ENCODE data around the gene PIGN.
"Not testable (repeated sequence)": the region's sequence is repeated elsewhere in the genome, so short reads cannot be mapped to it uniquely, and the experiment has no call there.

Gene PIGN

DNA sequence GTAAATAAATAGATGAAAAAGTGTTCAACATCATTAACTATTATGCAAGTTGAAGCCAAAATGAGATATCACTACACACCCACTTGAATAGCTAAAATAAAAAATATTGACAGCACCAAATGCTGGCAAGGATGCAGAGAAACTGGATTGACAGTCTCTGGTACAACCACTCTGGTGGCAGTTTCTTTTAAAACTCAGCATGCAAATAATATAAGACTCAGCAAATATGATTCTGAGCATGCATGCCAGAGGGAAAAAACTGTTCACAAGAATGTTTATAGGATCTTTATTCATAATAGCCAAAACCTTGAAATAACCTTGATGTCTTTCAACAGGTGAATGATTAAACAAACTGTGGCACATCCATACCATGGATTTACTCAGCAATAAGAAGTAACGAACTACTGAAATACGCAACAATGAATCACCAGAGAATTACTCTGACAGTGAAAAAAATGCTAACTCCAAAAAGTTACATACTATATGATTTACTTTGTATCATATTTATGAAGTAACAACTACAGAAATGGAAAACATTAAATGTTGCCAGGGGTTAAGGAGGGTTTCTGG lies 131.8 kb downstream of the PIGN start:
- no peak for DNase-seq (ENCODE audit: low read depth)

DNA sequence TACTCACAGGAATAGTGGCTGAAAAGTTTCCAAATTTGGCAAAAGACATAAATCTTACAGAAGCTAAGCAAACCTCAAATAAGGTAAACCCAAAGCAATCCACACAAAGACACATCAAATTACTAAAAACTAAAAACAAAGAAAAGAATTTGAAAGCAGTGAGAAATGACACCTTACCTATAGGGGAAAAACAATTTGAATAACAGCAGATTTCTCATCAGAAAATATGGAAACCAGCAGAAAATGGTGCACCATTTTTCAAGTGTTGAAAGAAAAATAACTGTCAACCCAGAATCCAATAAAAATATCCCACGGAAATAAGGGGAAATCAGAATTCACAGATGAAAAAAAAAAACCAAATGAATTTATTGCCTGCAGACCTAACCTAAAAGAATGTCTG lies 138.6 kb downstream of the PIGN start:
- no peak for DNase-seq (ENCODE audit: low read depth)

- no peak for DNase-seq (ENCODE audit: low read depth)
Measured at GRCh38 chr18:62045316-62045715, 141.5 kb downstream of the PIGN start.

- no peak for DNase-seq (ENCODE audit: low read depth)
Measured at GRCh38 chr18:62044490-62045000, 142.3 kb downstream of the PIGN start.

DNA sequence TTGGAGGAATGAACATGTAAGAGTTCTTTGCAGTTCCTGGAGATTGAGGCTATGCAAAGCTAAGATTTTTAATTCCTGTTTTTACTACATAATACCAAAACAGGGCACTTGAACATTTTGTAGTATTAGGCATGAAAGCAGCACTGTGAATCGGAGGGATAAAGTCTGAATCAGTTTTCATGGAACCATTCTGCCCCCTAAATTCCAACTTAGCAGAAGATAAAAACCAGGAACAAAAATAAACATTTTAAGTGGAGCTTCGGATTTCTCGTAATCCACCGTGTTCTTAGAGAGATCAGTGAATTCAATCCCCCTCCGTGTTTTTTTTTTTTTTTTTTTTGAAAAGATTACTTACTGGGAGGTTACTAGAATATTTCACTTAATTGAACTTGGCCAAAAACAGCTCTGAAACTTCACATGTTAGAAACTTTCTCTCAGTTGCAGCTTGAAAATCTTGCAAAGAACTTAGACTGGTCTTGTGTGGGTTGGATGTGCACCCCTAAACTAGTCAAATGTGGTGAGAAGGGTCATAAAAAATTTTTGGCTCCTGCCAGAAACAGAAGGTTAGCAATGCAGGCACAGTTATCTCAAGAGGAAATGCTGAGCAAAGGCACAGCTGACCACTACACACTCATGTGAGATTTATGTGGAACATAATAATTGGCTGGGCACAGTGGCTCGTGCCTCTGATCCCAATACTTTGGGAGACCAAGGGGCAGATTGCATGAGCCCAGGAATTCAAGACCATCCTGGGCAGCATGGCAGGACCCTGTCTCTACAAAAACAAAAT lies 148.7 kb downstream of the PIGN start:
- DNase-seq (ENCODE audit: low read depth) = no peak

DNA sequence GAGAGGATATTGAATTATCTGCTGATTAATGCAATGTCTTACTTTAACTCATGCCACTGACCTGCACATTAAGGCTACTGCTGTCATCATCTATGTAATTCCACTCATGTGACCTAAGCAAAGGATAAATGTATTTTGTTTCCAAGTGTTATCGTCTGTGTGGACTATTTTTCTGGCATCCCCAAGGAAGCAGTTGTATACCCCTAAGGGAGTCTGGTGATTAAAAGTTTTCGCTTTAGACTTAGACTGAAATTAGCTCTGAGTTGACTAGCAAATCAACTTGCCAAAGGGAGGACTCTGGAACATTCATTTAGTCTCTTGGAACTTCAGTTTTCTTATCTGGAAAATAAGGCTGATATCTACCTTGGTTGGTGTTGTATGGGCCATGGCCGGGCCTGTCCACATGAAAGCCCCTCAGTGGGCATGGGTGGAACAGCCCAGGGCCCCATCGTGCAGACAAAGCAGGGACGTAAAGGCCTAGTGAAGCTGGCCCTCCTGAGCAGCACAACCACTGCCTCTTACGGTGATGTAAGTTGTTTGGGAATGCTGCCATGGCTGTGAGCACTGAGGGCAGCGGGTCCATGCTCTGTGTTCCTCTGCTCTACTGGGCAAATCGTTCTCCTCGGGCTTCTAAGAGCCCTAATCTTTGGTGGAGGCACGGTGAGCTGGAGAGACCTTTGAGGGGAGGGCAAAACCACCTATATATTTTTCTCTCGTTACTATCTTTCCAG lies 149.7 kb downstream of the PIGN start:
- DNase-seq (ENCODE audit: low read depth) = no peak

DNA sequence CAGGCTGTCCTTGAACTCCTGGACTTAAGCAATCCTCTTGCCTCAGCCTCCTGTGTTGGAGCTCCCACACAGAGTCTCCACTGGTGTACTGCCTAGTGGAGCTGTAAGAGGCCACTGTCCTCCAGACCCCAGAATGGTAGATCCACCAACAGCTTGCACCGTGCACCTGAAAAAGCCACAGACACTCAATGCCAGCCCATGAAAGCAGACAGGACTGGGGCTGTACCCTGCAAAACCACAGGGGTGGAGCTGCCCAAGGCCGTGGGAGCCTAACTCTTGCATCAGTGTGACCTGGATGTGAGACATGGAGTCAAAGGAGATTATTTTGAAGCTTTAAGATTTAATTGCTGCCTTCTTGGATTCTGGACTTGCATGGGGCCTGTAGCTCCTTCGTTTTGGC lies 152.6 kb downstream of the PIGN start:
- not testable (repeated sequence) for DNase-seq (ENCODE audit: low read depth)

DNA sequence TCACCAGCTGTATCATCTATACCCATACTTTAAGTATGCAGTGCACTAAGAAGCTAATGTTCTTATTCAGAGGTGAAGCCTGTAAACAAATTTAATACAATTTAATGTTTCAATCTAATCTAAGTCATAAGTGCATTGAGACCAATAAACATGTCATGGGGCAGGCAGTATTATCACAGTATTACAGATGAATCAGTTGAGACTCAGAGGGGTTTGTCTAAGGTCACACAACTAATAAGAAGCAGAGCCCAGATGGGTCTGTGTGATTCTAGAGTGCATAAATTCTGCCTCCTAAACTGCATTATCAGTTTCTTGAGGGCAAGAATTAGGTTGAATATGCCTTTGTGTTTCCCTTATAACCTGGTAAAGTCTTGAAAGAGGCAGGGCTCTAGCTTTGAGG lies 153.1 kb downstream of the PIGN start:
- DNase-seq (ENCODE audit: low read depth) = no peak

- no peak for DNase-seq (ENCODE audit: low read depth)
Measured at GRCh38 chr18:62033207-62033606, 153.6 kb downstream of the PIGN start.

GRCh38 chr18:62030091-62030985 lies 156.5 kb downstream of the PIGN start:
- DNase-seq (ENCODE audit: low read depth) = no peak

GRCh38 chr18:62028715-62029114 lies 158.1 kb downstream of the PIGN start:
- no peak for DNase-seq (ENCODE audit: low read depth)

- no peak for DNase-seq (ENCODE audit: low read depth)
Measured at GRCh38 chr18:62027914-62028520, 158.8 kb downstream of the PIGN start.

DNA sequence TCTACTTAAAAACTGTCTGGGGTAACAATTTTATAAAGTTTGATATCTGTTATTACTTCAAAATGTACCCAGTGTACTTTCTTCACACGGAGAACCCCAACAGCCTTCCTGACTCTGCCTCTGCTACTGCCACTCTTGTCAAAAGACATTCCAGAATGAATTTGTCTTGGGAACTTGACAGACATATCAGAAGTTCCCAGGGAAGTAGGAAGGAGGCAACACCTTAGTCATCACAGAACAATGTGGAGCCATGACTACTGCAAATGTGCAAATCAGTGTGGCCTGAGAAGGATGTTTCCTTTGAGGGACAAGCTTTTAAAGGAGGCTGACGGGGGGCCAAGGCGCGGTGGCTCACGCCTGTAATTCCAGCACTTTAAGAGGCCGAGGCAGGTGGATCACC lies 160.3 kb downstream of the PIGN start:
- DNase-seq (ENCODE audit: low read depth) = no peak

DNA sequence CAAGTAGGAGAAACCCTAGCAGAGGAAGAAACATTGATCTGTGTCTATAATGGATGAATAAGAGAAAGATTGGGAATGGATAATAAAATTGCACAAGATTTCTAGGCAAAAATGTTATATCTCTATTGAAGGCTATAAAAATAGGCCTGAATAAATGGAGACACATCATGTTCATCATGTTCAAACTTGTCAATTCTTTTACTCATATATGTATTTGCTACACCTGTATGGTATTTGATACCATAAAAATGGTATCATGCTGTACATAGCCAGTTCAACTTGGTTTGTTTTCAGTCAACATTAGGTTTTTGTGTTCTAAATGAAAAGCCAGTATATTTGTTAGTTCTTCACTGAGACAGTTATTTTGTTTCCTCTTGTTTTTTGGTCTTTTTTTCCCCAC lies 161.9 kb downstream of the PIGN start:
- no peak for DNase-seq (ENCODE audit: low read depth)

- DNase-seq (ENCODE audit: low read depth) = no peak
Measured at GRCh38 chr18:62023536-62023935, 163.3 kb downstream of the PIGN start.

DNA sequence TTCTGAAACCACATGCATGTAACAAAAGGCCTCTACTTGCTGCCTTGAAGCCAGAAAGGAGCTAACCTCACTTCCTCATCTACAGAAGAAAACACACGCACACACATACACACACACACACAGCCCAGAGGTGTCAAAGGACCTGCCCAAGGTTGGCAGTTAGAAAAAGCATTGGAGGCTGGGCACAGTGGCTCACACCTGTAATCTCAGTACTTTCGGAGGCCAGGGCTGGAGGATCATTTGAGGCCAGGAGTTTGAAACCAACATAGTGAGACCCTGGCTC lies 168.2 kb downstream of the PIGN start:
- DNase-seq (ENCODE audit: low read depth) = no peak

DNA sequence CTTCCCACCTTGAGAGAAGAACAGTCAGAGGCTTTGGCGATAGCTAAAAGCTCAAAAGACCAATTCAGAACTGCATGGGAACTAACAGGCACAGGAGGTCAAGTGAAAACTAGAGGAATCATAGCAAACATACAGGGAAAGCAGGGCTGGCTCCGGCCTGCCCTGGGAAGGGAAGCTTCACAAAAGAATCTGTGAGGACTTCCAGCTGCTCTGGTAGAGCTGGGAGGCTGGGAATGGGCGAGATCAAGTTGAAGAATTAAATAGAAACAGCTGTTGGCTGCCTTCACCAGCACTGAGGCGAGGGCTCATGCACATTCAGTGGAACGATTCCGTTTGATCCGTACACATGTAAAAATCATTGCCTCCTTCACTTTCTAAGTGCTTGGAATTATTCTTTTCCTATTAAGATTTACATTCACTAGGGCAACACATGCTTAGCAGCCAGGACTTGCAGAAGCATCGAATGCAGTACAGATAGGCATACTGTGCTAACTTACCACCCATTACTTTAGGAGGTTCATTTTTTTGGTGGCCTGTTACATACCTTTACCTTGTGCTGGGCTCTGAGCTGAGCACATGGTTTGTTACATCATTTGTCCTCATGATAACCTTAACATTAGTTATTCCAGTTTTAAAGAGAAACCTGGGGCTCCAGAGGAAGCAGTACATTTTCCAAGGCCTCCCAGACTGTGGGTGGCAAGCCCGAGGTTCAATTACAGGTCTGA lies 168.7 kb downstream of the PIGN start:
- no peak for DNase-seq (ENCODE audit: low read depth)

- no peak for DNase-seq (ENCODE audit: low read depth)
Measured at GRCh38 chr18:62017618-62018017, 169.2 kb downstream of the PIGN start.

DNA sequence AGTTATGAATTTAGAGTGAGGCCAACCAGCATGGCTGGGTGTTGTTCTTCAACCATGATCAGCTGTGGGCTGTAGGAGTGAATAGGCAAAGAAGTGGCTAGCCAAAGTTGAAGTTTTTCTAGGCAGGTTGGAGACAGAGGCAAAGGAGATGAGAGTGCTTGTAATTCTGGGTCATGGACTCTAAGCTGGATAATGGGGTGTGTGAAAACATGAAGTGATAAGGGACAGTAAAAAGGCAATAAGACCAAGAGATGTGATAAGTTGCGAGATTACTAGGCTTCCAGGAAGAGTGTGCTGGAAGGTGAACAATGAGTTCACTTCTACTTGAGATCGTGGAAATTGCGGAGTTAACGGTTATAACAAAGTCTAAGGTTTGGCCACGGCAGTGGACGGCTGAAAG lies 175.4 kb downstream of the PIGN start:
- DNase-seq (ENCODE audit: low read depth) = no peak

DNA sequence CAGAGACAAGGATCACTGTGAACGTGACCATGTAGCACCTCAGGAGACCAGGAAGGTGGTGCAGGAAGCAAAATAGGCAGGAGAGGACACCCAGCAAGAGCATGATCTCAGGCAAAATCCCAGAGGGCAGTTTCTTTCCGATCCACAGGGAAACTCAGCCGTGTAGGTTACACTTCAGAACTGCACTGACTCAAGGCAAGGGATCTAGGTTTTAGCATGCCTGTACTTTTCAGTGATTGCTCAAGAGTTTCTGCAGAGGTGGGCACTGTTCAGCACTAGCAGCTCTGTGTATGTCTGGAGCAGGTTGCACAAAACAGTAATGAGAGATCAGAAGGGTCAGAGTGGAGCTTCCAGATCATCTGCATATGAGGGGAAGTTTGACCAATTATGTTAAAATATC lies 177.3 kb downstream of the PIGN start:
- DNase-seq (ENCODE audit: low read depth) = no peak

- DNase-seq (ENCODE audit: low read depth) = no peak
Measured at GRCh38 chr18:62001396-62001795, 185.5 kb downstream of the PIGN start.

Data from activated T-helper 9 cell treated with anti-CD3 and anti-CD28 coated beads, Interleukin-2, amount 50 U/mL, for 16 hours (primary cell).